ENCODE data around the gene SGMS1.

SGMS1 gene

GRCh38 chr10:50387007-50387731, 236.6 kb downstream of the SGMS1 start:
- H3K4me3 ChIP-seq (ENCODE audit: low read depth, low read length) = no peak overlapping the region
- no peak for TF ChIP-seq CTCF (IDR thresholded peaks at IDR 0.05; ENCODE audit: low read depth, low read length)

- no peak overlapping the region for H3K4me3 ChIP-seq (ENCODE audit: low read depth, low read length)
- TF ChIP-seq CTCF (IDR thresholded peaks at IDR 0.05; ENCODE audit: low read depth, low read length) = no peak
Measured at GRCh38 chr10:50385624-50386023, 238.1 kb downstream of the SGMS1 start.

- H3K4me3 ChIP-seq (ENCODE audit: low read depth, low read length) = no peak overlapping the region
- TF ChIP-seq CTCF (IDR thresholded peaks at IDR 0.05; ENCODE audit: low read depth, low read length) = no peak
Measured at GRCh38 chr10:50384898-50385297, 238.9 kb downstream of the SGMS1 start.

GRCh38 chr10:50384238-50384637, 239.5 kb downstream of the SGMS1 start:
- no peak for TF ChIP-seq CTCF (IDR thresholded peaks at IDR 0.05; ENCODE audit: low read depth, low read length)
- no peak overlapping the region for H3K4me3 ChIP-seq (ENCODE audit: low read depth, low read length)

- no peak overlapping the region for H3K4me3 ChIP-seq (ENCODE audit: low read depth, low read length)
- TF ChIP-seq CTCF (IDR thresholded peaks at IDR 0.05; ENCODE audit: low read depth, low read length) = no peak
Measured at GRCh38 chr10:50382576-50383023, 241.2 kb downstream of the SGMS1 start.

GRCh38 chr10:50381642-50382041, 242.1 kb downstream of the SGMS1 start:
- TF ChIP-seq CTCF (IDR thresholded peaks at IDR 0.05; ENCODE audit: low read depth, low read length) = no peak
- H3K4me3 ChIP-seq (ENCODE audit: low read depth, low read length) = no peak overlapping the region

GRCh38 chr10:50379616-50380015, 244.1 kb downstream of the SGMS1 start:
- TF ChIP-seq CTCF (IDR thresholded peaks at IDR 0.05; ENCODE audit: low read depth, low read length) = no peak
- no peak overlapping the region for H3K4me3 ChIP-seq (ENCODE audit: low read depth, low read length)
